ENCODE data around the gene PDE6D.

The PDE6D gene

GRCh38 chr2:231682603-231683291, 98.3 kb downstream of the PDE6D start:
- H3K4me1 ChIP-seq (ENCODE audit: control insufficient read depth in 1 of 2, insufficient read depth in 2 of 2, low read length in 2 of 2): peaks cover 0 to 8% of the 10 kb centered on the region in 2 donors
- H3K27ac ChIP-seq (ENCODE audit: low read length): no peak overlapping the region
- no peak overlapping the region for H3K4me3 ChIP-seq (ENCODE audit: low read depth in 1 of 2, low read length in 2 of 2)

More at GRCh38 chr2:231682603-231683291, 98.3 kb downstream of the PDE6D start:
- Histone ChIP-seq H3K36me3 (ENCODE audit: control insufficient read depth in 1 of 2, insufficient read depth in 2 of 2, low read length in 2 of 2) (no peaks in the 10 kb centered on the region), H3K9me3 (ENCODE audit: control insufficient read depth in 1 of 2, low read length in 2 of 2) (no peaks in the 10 kb centered on the region), H3K27me3 (ENCODE audit: low read depth, low read length) (no peaks in the 10 kb centered on the region)
